Smooth muscle cell (in vitro differentiated cells): ENCODE data around the gene COL25A1. TPM values are rescaled to one million over a fixed set of nuclear protein-coding genes. Genes with fewer than 3 reads are reported as not detected.

Experiments used
- DNase-seq: peaks from one replicate; lab custom pipeline; 2025; ENCODE audit not compliant: unreplicated experiment; lab: John Stamatoyannopoulos, UW
- H2AFZ ChIP-seq: fragments of 200-600 bp; sonication (generic); 2 replicates; pipeline ENCODE4 v1.6.0; 2016; ENCODE audit warnings: antibody characterized with exemption, low read depth, mild to moderate bottlenecking
- H3F3A ChIP-seq: fragments of 200-600 bp; sonication (generic); 2 replicates; pipeline ENCODE4 v1.6.0; 2017; ENCODE audit warnings: antibody characterized with exemption, low read depth
- H3K27ac ChIP-seq: fragments of 200-600 bp; sonication (generic); 2 replicates; pipeline ENCODE4 v1.5.1; 2016; ENCODE audit warnings: low read depth, mild to moderate bottlenecking
- H3K27me3 ChIP-seq: fragments of 200-600 bp; sonication (generic); 2 replicates; pipeline ENCODE4 v1.6.1; 2016; ENCODE audit warnings: low read depth, mild to moderate bottlenecking
- H3K36me3 ChIP-seq: fragments of 200-600 bp; sonication (generic); 2 replicates; pipeline ENCODE4 v1.5.1; 2016; ENCODE audit warnings: low read depth
- H3K4me1 ChIP-seq: fragments of 200-600 bp; sonication (generic); 2 replicates; pipeline ENCODE4 v1.5.1; 2016; ENCODE audit warnings: low read depth
- H3K4me2 ChIP-seq: fragments of 200-600 bp; sonication (generic); 2 replicates; pipeline ENCODE4 v1.6.0; 2016; ENCODE audit warnings: mild to moderate bottlenecking
- H3K4me3 ChIP-seq: fragments of 200-600 bp; sonication (generic); 2 replicates; pipeline ENCODE4 v1.5.1; 2016; ENCODE audit warnings: mild to moderate bottlenecking
- H3K79me2 ChIP-seq: fragments of 200-600 bp; sonication (generic); 2 replicates; pipeline ENCODE4 v1.6.0; 2016; ENCODE audit warnings: low read depth, mild to moderate bottlenecking
- H3K9ac ChIP-seq: fragments of 200-600 bp; sonication (generic); 2 replicates; pipeline ENCODE4 v1.6.0; 2016; ENCODE audit warnings: low read depth
- H3K9me3 ChIP-seq: fragments of 200-600 bp; sonication (generic); replicated peaks from 2 replicates; pipeline ENCODE4 v1.5.1; 2016; ENCODE audit warnings: low read depth
- H4K20me1 ChIP-seq: fragments of 200-600 bp; sonication (generic); 2 replicates; pipeline ENCODE4 v1.6.0; 2016; ENCODE audit warnings: low read depth
- WGBS: methylation state at CpG from one replicate; pipeline ENCODE4 v1.1.7; 2016; ENCODE audit warnings: low lambda C conversion rate; 5-methylcytosine and 5-hydroxymethylcytosine counted together
- polyA plus RNA-seq: library from polyadenylated mRNA; unstranded; fragments of >200 nt; fragmentation: Nextera tagmentation; extraction: Ambion mirVana; gene quantifications from 2 replicates; pipeline ENCODE4 v1.2.1, GENCODE V29; 2016
- total RNA-seq: library from RNA; depleted of rRNA; stranded (reverse); fragments of >200 nt; gene quantifications from 2 replicates; pipeline ENCODE4 v1.2.3, GENCODE V29; 2014
- TF ChIP-seq, protein P1 (sequence below): fragments of 200-600 bp; sonication (generic); IDR thresholded peaks from 2 replicates; pipeline ENCODE4 v1.5.1; 2017; ENCODE audit warnings: borderline replicate concordance, mild to moderate bottlenecking, antibody characterized with exemption; ENCODE audit not compliant: insufficient read depth, poor library complexity, severe bottlenecking

Gene COL25A1
- total and polyA plus RNA-seq, 2 experiments from 2014 or later: 2.9 to 4.7 TPM

DNA sequence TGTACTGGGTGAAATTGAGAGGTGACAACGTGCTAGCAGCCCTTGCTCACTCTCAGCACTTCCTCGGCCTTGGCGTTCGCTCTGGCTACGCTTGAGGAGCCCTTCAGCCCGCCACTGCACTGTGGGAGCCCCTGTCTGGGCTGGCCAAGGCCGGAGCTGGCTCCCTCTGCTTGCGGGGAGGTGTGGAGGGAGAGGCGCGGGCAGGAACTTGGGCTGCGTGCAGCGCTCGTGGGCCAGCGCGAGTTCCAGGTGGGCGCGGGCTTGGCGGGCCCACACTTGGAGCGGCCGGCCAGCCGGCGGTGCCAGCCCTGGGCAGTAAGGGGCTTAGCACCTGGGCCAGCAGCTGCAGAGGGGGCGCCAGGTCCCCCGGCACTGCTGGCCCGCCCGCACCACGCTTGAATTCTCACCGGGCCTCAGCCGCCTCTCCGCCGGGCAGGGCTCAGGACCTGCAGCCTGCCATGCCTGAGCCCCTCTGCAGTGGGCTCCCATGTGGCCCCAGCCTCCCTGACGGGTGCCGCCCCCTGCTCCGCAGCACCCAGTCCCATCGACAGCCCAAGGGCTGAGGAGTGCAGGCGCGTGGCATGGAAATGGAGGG, 290.1 kb downstream of the COL25A1 start:
- TF ChIP-seq, protein P1, sequence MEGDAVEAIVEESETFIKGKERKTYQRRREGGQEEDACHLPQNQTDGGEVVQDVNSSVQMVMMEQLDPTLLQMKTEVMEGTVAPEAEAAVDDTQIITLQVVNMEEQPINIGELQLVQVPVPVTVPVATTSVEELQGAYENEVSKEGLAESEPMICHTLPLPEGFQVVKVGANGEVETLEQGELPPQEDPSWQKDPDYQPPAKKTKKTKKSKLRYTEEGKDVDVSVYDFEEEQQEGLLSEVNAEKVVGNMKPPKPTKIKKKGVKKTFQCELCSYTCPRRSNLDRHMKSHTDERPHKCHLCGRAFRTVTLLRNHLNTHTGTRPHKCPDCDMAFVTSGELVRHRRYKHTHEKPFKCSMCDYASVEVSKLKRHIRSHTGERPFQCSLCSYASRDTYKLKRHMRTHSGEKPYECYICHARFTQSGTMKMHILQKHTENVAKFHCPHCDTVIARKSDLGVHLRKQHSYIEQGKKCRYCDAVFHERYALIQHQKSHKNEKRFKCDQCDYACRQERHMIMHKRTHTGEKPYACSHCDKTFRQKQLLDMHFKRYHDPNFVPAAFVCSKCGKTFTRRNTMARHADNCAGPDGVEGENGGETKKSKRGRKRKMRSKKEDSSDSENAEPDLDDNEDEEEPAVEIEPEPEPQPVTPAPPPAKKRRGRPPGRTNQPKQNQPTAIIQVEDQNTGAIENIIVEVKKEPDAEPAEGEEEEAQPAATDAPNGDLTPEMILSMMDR: no peak
- Histone ChIP-seq H3K36me3 (no peaks in the 10 kb centered on the region), H4K20me1 (no peaks in the 10 kb centered on the region), H3K9ac (no peak overlapping the region), H3K4me2 (no peak overlapping the region), H3K4me1 (no peaks in the 10 kb centered on the region), H3K27me3 (no peaks in the 10 kb centered on the region), H3K79me2 (no peaks in the 10 kb centered on the region), H3F3A (no peaks in the 10 kb centered on the region), H2AFZ (no peak overlapping the region), H3K4me3 (no peak overlapping the region), H3K27ac (no peak overlapping the region), H3K9me3 (no peaks in the 10 kb centered on the region)
- DNase-seq: no peak
- 99% methylated on average over 37 of the region's 37 CpGs for WGBS

DNA sequence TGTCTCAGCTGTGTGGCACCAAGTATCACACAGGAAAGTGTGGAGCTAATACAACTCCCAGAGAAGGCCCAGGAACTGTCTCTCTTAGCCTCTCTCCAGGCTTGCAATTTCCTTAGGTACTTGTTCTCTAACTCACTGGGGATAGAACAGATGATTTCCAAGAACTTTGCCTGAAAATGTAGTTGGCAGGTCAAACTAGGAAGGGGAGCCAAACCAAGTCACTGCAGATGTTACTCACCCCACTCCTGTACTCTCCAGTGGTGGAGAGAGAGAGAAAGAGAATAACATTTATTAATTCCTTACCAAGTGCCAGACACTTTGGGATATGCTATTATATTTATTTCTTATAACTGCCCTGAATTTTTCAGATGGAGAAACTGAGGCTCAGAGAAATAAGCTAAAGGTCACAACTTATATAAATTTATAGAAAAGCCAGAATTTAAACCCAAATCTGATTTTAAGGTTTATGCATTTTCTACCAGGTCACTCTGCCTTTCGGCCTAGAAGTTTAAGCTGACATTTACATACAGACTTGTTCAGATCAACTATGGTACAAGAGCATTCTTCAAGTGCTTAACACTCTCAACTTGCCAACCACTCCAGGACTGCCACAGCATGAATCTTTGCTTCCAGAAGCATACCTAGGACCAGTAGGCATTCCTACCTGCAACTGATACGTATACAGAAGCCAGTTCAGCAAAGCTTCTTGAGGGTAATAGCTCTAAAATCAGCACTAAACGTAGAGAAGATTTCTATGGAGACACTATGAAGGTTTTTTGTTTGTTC, 291.0 kb downstream of the COL25A1 start:
- Histone ChIP-seq H2AFZ (peak overlapping the region; percentile 57), H3K4me1 (no peaks in the 10 kb centered on the region), H3K27me3 (no peaks in the 10 kb centered on the region), H3K9me3 (no peaks in the 10 kb centered on the region), H3F3A (no peaks in the 10 kb centered on the region), H3K27ac (no peak overlapping the region), H3K4me2 (peak overlapping the region; percentile 77), H4K20me1 (no peaks in the 10 kb centered on the region), H3K79me2 (no peaks in the 10 kb centered on the region), H3K9ac (no peak overlapping the region), H3K36me3 (no peaks in the 10 kb centered on the region), H3K4me3 (no peak overlapping the region)
- WGBS: 95% methylated on average over 3 of the region's 3 CpGs
- TF ChIP-seq, protein P1: no peak
- DNase-seq: no peak

DNA sequence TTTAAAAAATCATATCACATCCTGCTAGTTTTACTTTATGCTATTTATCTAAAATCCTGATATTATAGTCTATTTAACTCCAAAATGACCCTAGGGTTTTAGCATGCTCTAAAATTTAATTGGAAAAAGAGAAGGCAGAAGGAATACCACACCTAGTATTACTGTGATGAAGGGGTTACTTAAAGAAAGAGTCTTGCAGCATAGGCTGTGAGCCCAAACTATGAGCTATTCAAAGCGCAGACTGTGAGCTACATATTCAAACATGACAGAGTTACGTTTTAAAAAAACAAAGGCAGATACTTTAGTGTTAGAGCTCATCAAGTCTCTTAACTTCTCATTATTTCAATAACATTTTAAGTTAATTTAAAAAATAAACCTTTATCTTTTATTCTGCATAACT, 291.9 kb downstream of the COL25A1 start:
- Histone ChIP-seq H3K4me3 (no peak overlapping the region), H3K27me3 (no peaks in the 10 kb centered on the region), H4K20me1 (no peaks in the 10 kb centered on the region), H2AFZ (no peak overlapping the region), H3K27ac (peak overlapping the region; percentile 56), H3K9ac (no peak overlapping the region), H3K79me2 (no peaks in the 10 kb centered on the region), H3K9me3 (no peaks in the 10 kb centered on the region), H3K4me2 (peak overlapping the region; percentile 77), H3F3A (no peaks in the 10 kb centered on the region), H3K4me1 (no peaks in the 10 kb centered on the region), H3K36me3 (no peaks in the 10 kb centered on the region)
- WGBS: 45% methylated on average over 2 of the region's 2 CpGs
- TF ChIP-seq, protein P1: no peak
- no peak for DNase-seq
